ENCODE measurements around the gene LMBR1L. TPM values are rescaled to one million over a fixed set of nuclear protein-coding genes. Genes with fewer than 3 reads are reported as not detected.

The LMBR1L gene
- total and polyA plus RNA-seq, 10 of the 15 experiments (the other 5 are each of a cell fraction or from before 2014, with no cell fraction given): 2.1 to 42.6 (median 20.0) TPM

GRCh38 chr12:49110464-49111155 lies at the start of gene LMBR1L (continued):
- no peak; the same call in 1 of the 2 replicates for TF ChIP-seq ZNF687 (IDR thresholded peaks at IDR 0.05)
- TF ChIP-seq KDM1A (IDR thresholded peaks at IDR 0.05; ENCODE audit: borderline replicate concordance): no peak
- no peak for TF ChIP-seq EED (IDR thresholded peaks at IDR 0.05; ENCODE audit: low read depth)
- no peak for TF ChIP-seq MTA2 (IDR thresholded peaks at IDR 0.05; ENCODE audit: low read depth)
- TF ChIP-seq HDAC6 (IDR thresholded peaks at IDR 0.05; ENCODE audit: unreplicated experiment): no peak
- no peak for TF ChIP-seq BRCA1 (IDR thresholded peaks at IDR 0.05; ENCODE audit: low read depth, low read length)
- TF ChIP-seq PML (IDR thresholded peaks at IDR 0.05; ENCODE audit: low read length): peak; percentile 59; the same call in 1 of the 2 replicates
- TF ChIP-seq DPF2 (IDR thresholded peaks at IDR 0.05): peak; percentile 80
- TF ChIP-seq SMARCA5 (IDR thresholded peaks at IDR 0.05): peak; percentile 47
- no peak for TF ChIP-seq TCF3 (IDR thresholded peaks at IDR 0.05; ENCODE audit: borderline replicate concordance, insufficient read depth, low read depth, low read length)
- no peak for TF ChIP-seq ZZZ3 (IDR thresholded peaks at IDR 0.05; ENCODE audit: control insufficient read depth, insufficient read length, low read depth)
- TF ChIP-seq, protein P1, sequence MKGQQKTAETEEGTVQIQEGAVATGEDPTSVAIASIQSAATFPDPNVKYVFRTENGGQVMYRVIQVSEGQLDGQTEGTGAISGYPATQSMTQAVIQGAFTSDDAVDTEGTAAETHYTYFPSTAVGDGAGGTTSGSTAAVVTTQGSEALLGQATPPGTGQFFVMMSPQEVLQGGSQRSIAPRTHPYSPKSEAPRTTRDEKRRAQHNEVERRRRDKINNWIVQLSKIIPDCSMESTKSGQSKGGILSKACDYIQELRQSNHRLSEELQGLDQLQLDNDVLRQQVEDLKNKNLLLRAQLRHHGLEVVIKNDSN (IDR thresholded peaks at IDR 0.05; ENCODE audit: borderline replicate concordance, extremely low read length, insufficient read depth, low read depth, low read length): no peak
- no peak for TF ChIP-seq NRF1 (conservative IDR thresholded peaks at IDR 0.05; ENCODE audit: low read depth, low read length)
- no peak for TF ChIP-seq CHD4 (IDR thresholded peaks at IDR 0.05)
- no peak for TF ChIP-seq RFX5 (IDR thresholded peaks at IDR 0.05; ENCODE audit: low read depth, low read length)
- no peak for TF ChIP-seq MYB (IDR thresholded peaks at IDR 0.05; ENCODE audit: borderline replicate concordance, low read depth, low read length)
- TF ChIP-seq CEBPB (IDR thresholded peaks at IDR 0.05; ENCODE audit: borderline replicate concordance in 1 of 2, low read depth in 2 of 2, low read length in 2 of 2): no peak
- no peak for TF ChIP-seq E2F4 (IDR thresholded peaks at IDR 0.05; ENCODE audit: low read depth, low read length)
- no peak for TF ChIP-seq RAD51 (IDR thresholded peaks at IDR 0.05)
- TF ChIP-seq EGR1 (IDR thresholded peaks at IDR 0.05; ENCODE audit: borderline replicate concordance in 1 of 2, low read depth in 2 of 2, low read length in 2 of 2): no peak
- peak; percentile 33; the same call in 1 of the 2 replicates for TF ChIP-seq TAF1 (IDR thresholded peaks at IDR 0.05; ENCODE audit: borderline replicate concordance, low read depth, low read length)
- TF ChIP-seq ZNF24 (IDR thresholded peaks at IDR 0.05): no peak
- TF ChIP-seq MXI1 (IDR thresholded peaks at IDR 0.05; ENCODE audit: low read depth, low read length): no peak
- TF ChIP-seq TARDBP (IDR thresholded peaks at IDR 0.05; ENCODE audit: borderline replicate concordance): no peak

Data from GM12878 (cell line).